ENCODE results near the gene PSMD14.
"Not testable (repeated sequence)": the region's sequence is repeated elsewhere in the genome, so short reads cannot be mapped to it uniquely, and the experiment has no call there.

PSMD14 gene

DNA sequence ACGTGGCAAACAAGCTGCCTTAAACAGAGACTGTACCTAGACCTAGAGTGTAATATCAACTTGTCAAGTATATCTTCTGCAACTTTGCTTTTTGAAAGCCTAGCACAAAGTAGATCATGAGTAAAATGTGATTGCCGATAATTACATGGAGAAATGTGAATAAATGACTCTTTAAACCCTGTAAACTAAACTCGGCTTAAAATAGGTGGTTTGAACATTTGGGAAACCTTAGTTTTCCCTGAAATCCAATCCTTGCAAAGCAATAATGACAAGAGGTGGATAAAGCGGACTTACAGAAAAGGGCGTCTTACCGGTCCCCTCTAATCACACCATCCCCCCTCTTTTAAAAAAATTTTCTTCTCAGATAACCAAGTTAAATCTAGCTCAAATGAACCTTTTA, 549 bp upstream of the PSMD14 start:
- no peak for DNase-seq (ENCODE audit: low read depth in 1 of 2, low spot score in 1 of 2)
- TF ChIP-seq JUND (IDR thresholded peaks at IDR 0.05; ENCODE audit: low read depth), result no peak
- in situ Hi-C loops (cut with HindIII; ENCODE audit: low pct_unique_long_range_greater_than_20kb, low sequenced_read_pairs), result no loop called here

DNA sequence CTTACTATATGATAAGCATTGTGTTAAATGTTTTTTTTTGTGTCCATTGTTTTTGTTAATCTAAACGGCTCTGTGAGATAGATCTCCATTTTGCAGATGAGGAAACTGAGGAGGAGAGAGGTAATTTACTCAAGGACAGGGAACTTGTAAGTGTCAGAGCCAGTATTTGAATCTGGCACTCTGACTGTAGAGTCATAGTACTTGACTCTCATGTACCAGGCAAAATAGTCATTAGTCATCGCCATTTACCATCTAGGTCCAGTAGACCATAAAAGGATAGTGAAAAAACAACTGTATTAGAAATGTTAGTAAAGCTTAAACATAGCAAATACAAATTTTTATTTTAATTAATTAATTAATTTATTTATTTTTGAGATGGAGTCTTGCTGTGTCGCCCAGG, 4.8 kb downstream of the PSMD14 start:
- no peak for DNase-seq (ENCODE audit: low read depth in 1 of 2, low spot score in 1 of 2)
- in situ Hi-C loops (cut with HindIII; ENCODE audit: low pct_unique_long_range_greater_than_20kb, low sequenced_read_pairs), result no loop called here
- no peak for TF ChIP-seq JUND (IDR thresholded peaks at IDR 0.05; ENCODE audit: low read depth)

DNA sequence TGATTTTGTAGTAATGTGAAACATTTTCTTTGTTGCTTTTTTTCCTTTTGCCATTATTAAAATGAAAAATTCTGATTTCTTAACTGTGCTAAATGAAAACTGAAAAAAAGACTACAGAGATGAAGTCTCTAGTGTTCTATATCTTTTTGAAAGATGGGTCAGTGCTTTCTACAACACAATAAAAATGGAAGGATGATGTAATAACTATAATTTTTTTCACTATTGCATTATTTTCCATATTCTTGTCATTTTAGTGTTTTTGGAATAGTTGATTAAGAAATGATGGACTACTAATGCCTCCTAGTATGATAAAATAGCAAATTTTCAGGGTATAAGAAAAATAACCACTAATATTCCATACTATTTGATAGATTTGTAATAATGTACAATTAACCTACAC, 7.2 kb downstream of the PSMD14 start:
- no peak for DNase-seq (ENCODE audit: low read depth in 1 of 2, low spot score in 1 of 2)
- in situ Hi-C loops (cut with HindIII; ENCODE audit: low pct_unique_long_range_greater_than_20kb, low sequenced_read_pairs), result no loop called here
- TF ChIP-seq JUND (IDR thresholded peaks at IDR 0.05; ENCODE audit: low read depth), result no peak

DNA sequence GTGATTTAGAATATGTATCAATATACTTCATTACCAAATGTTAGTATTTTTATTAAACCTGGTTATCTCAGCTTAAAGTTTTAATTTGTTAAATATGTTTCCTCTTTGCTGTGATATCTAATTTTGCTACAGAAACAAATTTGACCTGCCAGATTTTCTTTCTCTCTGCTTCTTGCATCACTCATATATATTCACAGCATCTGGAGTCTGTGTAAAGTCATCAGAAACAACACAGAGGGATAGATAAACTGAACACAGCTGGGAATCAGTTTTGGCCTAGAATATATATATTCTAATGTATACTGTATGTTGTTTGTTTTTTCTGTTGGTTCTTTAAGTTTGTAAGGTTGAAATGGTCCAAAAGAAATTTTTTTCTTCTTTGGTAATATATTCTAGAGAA, 8.5 kb downstream of the PSMD14 start:
- in situ Hi-C loops (cut with HindIII; ENCODE audit: low pct_unique_long_range_greater_than_20kb, low sequenced_read_pairs), result no loop called here
- TF ChIP-seq JUND (IDR thresholded peaks at IDR 0.05; ENCODE audit: low read depth), result no peak
- DNase-seq (ENCODE audit: low read depth in 1 of 2, low spot score in 1 of 2), result no peak

DNA sequence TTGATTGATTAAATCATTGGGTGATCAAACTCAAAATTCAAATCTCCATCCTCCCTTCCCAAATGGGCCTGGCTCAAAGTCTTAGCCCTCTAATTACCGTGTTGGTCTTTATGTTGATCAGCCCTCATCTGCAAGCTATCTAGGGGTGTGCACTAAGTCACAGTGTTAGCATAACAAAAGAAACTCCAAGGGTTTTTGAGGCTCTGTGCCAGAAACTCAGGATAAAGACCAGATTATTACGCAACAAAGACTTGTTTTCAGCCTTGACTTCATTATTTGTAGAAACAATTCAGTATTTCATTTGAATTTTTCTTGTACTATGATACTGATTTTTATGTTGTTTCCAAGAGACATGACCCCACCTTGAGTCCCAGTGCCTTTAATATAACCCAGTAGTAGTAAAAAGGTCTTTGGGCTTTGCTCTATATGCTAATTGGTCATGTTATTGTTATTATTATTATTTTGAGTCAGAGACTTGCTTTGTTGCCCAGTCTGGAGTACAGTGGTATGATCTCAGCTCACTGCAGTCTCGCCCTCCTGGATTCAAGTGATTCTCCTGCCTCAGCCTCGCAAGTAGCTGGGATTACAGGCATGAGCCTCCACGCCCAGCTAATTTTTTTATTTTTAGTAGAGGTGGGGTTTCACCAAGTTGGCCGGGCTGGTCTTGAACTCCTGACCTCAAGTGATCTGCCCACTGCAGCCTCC, 13.9 kb downstream of the PSMD14 start:
- DNase-seq (ENCODE audit: low read depth in 1 of 2, low spot score in 1 of 2), result no peak
- in situ Hi-C loops (cut with HindIII; ENCODE audit: low pct_unique_long_range_greater_than_20kb, low sequenced_read_pairs), result no loop called here

DNA sequence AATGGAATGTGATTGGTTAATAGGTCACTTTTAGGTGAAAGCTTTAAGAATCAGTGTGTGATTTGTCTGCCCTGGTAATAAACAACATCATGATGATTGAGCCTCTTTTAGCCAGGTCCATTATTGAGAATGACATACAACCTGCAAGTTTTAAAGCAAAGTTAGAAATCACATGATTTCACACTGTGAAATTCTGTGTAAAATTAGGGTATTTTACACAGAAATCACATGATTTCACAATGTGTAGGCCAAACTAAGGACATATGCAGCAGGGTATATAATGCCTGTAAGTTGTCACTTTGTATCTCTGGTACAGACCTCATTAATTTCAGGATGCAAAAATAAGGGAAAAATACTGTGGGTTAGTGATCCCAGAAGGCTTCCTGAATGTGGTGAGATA, 16.7 kb downstream of the PSMD14 start:
- in situ Hi-C loops (cut with HindIII; ENCODE audit: low pct_unique_long_range_greater_than_20kb, low sequenced_read_pairs), result no loop called here

More for the DNA sequence above, 13.9 kb downstream of the PSMD14 start:
- TF ChIP-seq JUND (IDR thresholded peaks at IDR 0.05; ENCODE audit: low read depth), result no peak

DNA sequence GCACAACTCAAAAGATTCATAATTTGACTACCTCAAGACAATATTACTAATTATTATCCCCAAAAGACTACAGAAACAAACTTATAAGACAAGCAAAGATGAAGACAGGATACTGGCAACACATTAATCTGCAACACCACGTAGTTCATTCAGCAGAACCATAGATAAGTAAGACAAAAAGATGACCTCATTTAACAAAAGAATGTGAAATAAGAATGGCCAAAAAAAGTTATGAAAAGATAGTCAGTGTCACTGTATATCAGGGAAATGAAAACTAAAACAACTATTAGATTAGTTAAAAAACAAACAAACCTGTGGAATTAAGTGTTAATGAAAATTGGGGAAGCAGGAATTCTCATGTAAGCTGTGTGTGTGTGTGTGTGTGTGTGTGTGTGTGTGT, 19.4 kb downstream of the PSMD14 start:
- in situ Hi-C loops (cut with HindIII; ENCODE audit: low pct_unique_long_range_greater_than_20kb, low sequenced_read_pairs), result no loop called here
- no peak for DNase-seq (ENCODE audit: low read depth in 1 of 2, low spot score in 1 of 2)
- TF ChIP-seq JUND (IDR thresholded peaks at IDR 0.05; ENCODE audit: low read depth), result no peak

More for the DNA sequence above, 16.7 kb downstream of the PSMD14 start:
- no peak for DNase-seq (ENCODE audit: low read depth in 1 of 2, low spot score in 1 of 2)
- no peak for TF ChIP-seq JUND (IDR thresholded peaks at IDR 0.05; ENCODE audit: low read depth)

DNA sequence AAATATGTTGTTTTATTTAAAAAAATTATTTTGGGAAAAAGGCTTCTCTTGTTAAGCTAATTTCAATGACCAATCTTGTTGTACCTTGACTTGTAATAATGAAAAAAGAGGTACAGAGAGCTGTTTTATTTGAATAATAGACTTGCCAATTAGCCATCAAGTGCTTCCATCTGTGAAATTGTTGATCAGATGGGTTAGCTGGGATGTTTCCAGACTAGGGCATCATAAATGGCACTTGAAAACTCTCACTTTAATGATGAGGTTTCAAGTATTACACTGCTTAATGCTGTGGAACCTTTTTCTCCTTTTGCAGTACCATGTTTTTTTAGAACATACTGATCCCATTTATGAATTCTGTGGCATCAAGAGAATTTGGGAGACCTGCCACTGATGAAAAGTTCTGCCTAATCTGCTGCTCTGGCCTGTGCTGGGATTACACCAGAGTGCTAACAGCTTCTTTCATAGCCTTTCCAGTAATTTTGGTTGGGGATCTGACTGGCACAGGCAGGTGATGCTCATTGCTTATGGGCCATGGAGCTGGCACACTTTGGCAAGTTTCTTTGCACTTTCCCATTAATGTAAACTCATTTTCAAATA, 24.2 kb downstream of the PSMD14 start:
- TF ChIP-seq JUND (IDR thresholded peaks at IDR 0.05; ENCODE audit: low read depth), result no peak
- no peak for DNase-seq (ENCODE audit: low read depth in 1 of 2, low spot score in 1 of 2)
- in situ Hi-C loops (cut with HindIII; ENCODE audit: low pct_unique_long_range_greater_than_20kb, low sequenced_read_pairs), result no loop called here

DNA sequence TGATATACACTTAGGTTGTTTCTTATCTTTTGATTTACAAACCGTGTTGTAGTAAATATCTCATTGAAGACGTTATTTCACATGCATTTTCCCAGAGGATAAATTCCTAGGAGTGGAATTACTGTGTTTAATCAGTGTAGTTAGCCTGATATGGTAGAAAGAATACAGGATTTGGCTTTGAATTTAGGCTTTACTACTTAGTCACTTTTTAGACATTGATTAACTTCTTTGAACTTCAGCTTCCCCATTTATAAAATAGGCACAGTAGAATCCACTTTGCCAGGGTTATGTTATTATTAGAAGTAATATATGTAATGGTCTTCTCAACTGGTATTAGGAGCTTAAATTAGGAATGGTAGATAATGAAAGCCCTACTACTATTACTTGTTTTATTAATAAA, 27.4 kb downstream of the PSMD14 start:
- DNase-seq (ENCODE audit: low read depth in 1 of 2, low spot score in 1 of 2), result no peak
- TF ChIP-seq JUND (IDR thresholded peaks at IDR 0.05; ENCODE audit: low read depth), result no peak
- in situ Hi-C loops (cut with HindIII; ENCODE audit: low pct_unique_long_range_greater_than_20kb, low sequenced_read_pairs), result no loop called here

DNA sequence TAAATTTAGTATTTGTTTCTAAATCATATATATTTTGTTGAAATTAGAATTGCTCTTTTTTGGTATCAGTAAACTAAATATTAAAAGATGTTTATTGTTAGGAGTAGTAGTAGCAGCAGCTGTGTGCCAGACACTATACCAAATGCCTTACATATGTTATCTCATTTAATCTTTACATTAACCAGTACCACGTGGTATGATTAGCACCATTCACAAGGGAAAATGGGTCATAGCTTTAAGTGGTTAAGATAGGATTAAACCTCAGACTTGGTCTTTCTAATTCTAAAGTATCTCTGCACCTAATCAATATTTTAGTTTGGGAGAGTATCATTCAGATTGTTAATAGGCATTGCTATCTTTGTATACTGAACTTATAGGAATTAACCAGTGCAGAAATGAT, 29.0 kb downstream of the PSMD14 start:
- in situ Hi-C loops (cut with HindIII; ENCODE audit: low pct_unique_long_range_greater_than_20kb, low sequenced_read_pairs), result no loop called here
- no peak for TF ChIP-seq JUND (IDR thresholded peaks at IDR 0.05; ENCODE audit: low read depth)

DNA sequence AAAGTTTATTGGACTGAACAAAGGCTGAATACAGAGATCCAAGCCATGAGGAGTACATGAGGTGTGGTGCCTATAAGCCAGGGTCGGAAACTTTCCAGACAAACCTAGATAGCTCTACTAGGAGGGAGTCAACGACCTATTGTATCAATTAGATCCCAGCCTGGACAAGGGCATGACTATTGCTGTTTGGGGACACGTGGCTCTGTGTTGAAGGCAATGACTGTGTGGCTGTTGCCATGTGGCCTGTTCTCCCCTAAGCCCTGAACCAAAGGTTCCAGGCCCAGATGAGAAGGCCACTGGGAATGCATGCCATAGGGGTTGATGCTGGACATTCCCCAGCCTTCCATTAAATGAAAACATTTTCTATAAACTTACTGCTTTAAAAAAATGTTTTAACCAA, 31.3 kb downstream of the PSMD14 start:
- in situ Hi-C loops (cut with HindIII; ENCODE audit: low pct_unique_long_range_greater_than_20kb, low sequenced_read_pairs); DNase-seq (ENCODE audit: low read depth in 1 of 2, low spot score in 1 of 2): not testable (repeated sequence)

More for the DNA sequence above, 29.0 kb downstream of the PSMD14 start:
- no peak for DNase-seq (ENCODE audit: low read depth in 1 of 2, low spot score in 1 of 2)

DNA sequence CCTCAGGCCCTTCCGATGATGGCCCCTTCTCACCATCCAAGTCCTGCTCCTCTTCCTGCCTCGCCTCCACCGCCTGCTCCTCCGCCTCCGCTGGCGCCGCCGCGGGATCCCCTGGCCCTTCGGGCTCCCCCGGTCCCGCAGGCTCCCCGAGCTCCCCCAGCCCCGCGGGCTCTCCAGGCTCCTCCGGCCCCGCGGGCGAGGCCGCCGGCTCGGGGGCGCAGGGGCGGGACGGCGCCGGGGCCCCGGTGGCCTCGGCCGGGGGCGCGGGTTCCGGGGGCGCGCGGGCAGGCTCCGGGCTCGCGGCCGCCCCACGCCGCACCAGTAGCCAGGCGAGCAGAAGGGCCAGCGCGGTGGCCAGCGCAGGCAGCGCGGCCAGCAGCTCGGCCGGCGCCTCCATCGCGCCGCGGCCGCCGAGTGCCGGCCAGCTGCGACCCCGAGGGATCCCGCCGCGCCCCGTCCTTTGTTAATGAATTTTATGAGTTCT, 32.7 kb downstream of the PSMD14 start:
- in situ Hi-C loops (cut with HindIII; ENCODE audit: low pct_unique_long_range_greater_than_20kb, low sequenced_read_pairs), result not testable (repeated sequence)

DNA sequence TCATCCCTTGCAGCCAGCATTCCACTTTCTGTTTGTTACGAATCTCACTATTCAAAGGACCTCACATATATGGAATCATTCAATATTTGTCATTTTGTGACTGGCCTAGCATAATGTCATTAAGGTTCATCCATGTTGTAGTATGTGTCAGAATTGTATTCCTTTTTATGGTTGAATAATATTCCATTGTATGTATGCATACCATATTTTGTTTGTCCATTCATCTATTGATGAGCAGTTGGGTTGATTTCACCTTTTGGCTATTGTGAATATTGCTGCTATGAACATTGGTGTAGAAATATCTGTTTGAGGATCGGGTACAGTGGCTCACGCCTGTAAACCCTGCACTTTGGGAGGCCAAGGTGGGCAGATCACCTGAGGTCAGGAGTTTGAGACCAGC, 35.0 kb downstream of the PSMD14 start:
- in situ Hi-C loops (cut with HindIII; ENCODE audit: low pct_unique_long_range_greater_than_20kb, low sequenced_read_pairs), result no loop called here
- no peak for TF ChIP-seq JUND (IDR thresholded peaks at IDR 0.05; ENCODE audit: low read depth)
- no peak for DNase-seq (ENCODE audit: low read depth in 1 of 2, low spot score in 1 of 2)

More for the DNA sequence above, 32.7 kb downstream of the PSMD14 start:
- not testable (repeated sequence) for DNase-seq (ENCODE audit: low read depth in 1 of 2, low spot score in 1 of 2)

DNA sequence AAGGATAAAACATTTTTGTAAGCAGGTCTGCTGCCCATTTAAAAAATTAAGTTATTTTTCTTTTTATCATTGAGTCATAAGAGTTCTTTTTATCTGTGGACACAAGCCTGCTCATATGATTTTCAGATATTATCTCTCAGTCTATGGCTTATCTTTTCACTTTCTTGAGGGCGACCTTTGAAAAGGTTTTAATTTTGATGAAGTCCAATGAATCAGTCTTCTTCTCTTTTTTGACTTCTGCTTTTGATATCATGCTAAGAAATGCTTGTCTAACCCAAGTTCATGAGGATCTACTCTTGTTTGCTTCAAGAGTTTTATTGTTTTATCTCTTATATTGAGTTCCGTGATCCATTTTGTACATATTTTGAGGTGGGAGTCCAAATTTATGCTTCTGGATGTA, 36.5 kb downstream of the PSMD14 start:
- in situ Hi-C loops (cut with HindIII; ENCODE audit: low pct_unique_long_range_greater_than_20kb, low sequenced_read_pairs), result no loop called here
- no peak for TF ChIP-seq JUND (IDR thresholded peaks at IDR 0.05; ENCODE audit: low read depth)
- DNase-seq (ENCODE audit: low read depth in 1 of 2, low spot score in 1 of 2), result no peak

Measured in T47D (cell line).